CD4-positive, alpha-beta T cell treated with Interleukin-12 subunit alpha and Interleukin-12 subunit beta, for 1 hour (primary cell): ENCODE data around the gene SH3RF3.

Source experiments
- DNase-seq: peaks from one replicate; pipeline ENCODE4 v3.0.0-alpha.2; 2020

Gene SH3RF3

DNA sequence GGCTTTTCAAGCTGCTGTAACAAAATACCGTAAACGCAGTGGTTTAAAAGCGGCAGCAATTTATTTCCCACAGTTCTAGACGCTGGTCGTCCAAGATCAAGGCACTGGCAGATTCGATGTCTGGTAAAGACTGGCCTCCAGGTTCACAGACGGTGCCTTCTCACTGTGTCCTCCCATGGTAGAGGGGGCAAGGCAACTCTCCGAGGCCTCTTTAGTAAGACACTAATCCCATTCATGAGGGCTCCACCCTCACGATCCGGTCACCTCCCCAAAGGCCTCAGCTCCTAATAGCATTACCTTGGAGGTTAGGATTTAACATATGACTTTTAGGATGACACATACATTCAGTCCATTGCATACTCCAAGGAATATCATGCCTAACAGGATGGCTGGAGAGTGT, 117.2 kb downstream of the SH3RF3 start:
- DNase-seq: no peak

DNA sequence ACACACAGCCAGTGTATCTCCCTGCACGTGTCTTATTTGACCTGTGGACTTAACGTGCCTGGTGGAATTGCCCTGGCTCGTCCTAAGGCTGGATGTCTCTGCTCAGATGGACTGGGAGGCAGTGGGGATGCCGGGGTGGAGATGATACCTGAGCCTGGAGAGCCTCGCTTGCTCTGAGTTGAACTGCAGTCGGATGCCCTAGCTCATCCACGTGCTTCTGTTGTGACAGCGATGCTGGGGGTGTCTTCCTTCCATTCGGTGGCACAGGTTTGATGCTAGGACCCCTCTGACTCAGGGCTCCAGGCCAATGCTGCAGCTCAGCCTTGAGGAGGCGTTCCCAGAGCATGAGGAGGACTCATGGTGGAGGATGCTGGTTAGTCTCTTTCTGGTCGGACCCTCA, 117.6 kb downstream of the SH3RF3 start:
- DNase-seq: no peak

DNA sequence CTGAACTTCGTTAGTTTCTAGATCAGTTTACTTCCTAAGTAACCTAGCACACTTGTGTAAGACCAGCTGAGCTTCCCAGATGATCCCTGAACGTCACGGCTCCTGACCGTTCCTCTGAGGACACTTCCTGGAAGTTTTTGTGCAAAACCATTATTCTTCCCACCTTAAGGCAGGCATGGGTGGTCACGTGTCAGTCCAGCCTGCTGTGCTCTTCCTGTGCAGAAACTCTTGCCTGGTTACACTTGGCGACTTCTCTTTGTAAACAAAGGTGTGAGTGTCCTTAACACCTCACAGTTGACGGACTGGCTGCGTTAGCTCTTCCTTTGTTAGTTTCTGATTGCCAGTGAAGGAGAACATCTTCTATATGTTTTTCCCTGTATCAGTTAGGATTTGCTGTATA, 118.3 kb downstream of the SH3RF3 start:
- DNase-seq: no peak

GRCh38 chr2:109247812-109248211, 118.8 kb downstream of the SH3RF3 start:
- no peak for DNase-seq

GRCh38 chr2:109248590-109248989, 119.6 kb downstream of the SH3RF3 start:
- no peak for DNase-seq

DNA sequence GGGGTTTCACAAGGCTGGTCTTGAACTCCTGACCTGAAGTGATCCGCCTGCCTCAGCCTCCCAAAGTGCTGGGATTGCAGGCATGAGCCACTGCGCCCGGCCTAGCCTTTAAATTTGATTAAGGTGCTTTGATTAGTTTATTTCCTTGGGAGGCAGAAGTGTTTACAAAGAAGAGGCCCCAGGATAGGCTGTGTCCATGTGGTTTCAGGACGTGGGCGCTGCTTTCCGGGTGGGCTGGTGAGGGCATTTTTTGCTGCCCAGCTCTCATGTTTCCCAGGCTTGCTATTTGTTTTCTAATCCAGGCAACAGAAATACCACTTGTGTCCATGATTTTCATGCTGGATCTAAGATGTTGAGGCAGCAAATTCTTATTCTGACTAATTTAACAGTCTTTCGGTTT, 124.2 kb downstream of the SH3RF3 start:
- no peak for DNase-seq

- DNase-seq: no peak
Measured at GRCh38 chr2:109254174-109254904, 125.3 kb downstream of the SH3RF3 start.

GRCh38 chr2:109255654-109256053, 126.6 kb downstream of the SH3RF3 start:
- DNase-seq: no peak

DNA sequence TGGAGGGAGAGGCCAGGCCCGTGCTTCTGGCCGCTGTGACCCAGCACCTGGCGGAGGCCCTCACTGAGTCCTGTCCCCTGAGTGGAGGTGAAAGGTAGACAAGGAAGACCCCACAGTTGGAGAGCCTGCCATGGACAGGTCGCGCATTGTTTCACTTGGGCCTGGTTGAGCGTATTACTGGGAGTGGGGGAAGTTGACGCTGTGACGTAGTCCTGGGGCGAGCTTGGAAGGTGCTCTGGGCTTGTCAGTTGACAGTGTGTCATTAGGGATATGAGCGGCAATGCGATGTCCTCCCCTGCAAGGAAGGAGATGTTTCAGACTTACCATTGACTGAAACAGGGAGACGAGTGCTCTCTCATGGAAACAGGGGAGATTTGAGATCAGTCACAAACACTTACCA, 127.1 kb downstream of the SH3RF3 start:
- DNase-seq: no peak

DNA sequence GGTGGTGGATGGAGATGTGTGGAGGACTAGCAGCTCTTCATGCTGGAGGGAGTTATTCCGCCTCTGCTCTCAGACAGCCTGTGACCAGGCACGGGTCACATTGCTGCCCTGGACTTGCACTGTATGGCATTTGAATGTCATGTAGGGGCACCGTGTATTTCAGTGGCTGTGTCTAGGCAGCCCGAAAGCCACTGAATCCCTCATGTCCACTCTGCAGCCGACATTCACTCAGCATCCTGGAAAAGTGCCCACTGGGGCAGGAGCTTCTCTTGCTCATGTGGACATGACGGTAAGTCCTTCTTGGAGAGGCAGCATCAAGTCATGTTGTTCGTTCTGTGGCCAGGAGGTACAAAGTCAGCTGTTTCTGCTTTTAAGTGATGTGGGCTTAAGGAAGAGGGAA, 127.9 kb downstream of the SH3RF3 start:
- DNase-seq: no peak

DNA sequence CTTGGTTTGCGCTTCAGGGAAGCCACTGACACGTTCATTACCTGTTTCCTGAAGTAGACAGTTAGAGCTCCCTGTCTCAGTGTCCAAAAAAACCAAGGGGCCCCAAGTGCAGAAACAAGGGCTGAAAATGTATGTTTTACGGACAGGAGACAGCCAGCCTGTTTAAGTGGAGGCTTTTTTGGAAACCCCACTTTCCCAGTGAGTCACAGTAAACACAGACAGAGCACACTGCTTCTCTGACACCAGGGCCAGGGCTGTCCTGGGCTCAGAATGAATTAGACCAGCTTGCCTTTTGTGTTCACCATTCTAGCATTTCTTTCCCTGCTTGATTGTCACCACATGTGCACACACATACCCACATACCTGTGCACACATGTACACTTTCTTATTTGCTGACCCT, 128.6 kb downstream of the SH3RF3 start:
- no peak for DNase-seq

DNA sequence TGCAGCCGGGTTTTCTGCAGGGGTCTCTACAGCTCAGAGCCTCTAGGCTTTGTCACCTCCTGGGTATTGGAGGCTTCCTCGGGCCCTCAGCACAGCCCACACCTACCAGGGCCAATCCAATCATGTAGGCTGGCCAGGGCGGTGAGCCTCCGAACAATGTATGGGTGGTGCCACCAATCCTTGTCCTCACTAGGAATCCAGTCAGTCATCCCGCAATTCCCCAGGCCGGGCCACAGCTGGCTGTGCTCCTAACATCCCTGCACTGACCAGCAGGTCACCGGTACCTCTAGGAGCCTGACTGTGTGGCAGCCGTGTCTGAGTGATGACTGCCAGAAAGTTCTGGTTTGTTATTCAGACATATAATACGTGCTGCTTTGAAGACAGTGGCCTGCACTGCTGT, 129.4 kb downstream of the SH3RF3 start:
- DNase-seq: no peak

- DNase-seq: no peak
Measured at GRCh38 chr2:109258905-109259540, 130.0 kb downstream of the SH3RF3 start.

GRCh38 chr2:109259671-109260070, 130.7 kb downstream of the SH3RF3 start:
- DNase-seq: no peak

DNA sequence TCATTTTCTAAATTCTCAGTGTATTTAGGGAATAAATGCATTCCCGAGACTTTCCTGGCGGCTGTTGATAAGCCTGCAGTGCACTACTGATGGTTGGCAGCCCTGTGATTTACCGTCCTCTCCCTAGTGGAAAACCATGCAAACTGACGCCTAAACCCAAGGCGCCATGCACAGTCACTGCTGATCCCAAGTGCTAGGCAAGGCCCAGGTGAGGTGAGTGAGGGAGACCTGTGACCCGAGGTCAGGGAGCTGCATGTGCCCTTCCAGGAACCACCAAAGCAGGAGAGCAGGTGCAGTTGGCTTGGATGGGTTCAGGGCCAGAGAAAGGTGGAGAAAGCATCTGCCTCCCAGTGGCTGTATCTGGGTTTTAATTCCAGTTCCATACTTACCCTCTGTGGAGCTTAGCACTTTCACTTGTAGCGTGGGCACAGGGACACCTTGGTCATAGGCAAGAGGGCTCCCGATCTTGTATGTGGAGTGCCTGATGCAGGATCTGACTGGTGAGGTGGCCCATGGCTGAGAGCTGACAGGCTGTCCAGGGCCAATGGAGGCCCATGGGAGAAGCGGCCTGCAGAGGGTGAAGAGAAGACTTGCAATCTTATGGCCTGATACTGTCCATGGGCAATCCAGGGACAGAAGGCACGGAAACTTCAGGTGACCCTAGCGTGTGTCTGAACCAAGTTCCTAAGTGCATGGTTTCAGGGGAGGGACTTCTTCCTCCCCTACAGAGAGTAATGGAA, 131.3 kb downstream of the SH3RF3 start:
- DNase-seq: no peak

DNA sequence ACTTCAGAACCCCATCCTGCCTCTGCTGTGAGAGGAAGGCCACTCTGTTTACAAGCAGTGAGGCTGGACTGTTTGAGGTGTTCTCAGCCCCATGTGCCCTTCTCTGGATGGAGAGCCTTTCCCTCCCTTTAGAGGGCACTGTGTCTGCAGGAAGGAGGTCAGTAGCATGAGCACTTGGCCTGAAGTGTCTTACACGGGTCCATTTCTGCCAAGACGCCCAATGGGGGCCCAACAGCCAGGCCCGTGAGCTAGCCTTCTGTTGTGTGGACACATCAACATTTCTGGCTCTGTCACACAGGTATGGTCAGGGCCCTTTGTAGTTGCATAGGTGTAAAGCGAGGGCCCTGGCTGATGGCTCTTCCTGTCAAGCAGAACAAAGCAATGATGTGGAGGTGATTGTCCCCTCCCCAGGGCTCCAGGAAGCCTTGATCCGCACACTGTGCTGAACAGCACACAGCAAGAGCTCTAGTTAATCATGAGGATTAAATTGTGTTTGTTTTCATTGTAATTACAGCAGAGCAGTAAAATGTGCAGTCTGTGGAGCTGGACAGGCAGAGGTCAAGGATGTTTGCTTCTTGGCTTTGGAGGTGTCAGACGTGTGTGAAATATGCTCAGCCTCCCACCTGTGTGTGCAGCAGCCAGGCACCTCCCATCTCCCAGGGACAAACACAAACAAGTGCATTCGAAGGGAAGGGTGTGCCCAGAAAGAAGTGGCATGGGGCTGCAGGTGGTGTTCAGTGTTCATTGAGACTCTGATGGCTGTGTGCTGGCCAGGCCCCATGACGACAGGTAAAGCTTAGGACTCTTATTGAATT, 132.1 kb downstream of the SH3RF3 start:
- DNase-seq: no peak

DNA sequence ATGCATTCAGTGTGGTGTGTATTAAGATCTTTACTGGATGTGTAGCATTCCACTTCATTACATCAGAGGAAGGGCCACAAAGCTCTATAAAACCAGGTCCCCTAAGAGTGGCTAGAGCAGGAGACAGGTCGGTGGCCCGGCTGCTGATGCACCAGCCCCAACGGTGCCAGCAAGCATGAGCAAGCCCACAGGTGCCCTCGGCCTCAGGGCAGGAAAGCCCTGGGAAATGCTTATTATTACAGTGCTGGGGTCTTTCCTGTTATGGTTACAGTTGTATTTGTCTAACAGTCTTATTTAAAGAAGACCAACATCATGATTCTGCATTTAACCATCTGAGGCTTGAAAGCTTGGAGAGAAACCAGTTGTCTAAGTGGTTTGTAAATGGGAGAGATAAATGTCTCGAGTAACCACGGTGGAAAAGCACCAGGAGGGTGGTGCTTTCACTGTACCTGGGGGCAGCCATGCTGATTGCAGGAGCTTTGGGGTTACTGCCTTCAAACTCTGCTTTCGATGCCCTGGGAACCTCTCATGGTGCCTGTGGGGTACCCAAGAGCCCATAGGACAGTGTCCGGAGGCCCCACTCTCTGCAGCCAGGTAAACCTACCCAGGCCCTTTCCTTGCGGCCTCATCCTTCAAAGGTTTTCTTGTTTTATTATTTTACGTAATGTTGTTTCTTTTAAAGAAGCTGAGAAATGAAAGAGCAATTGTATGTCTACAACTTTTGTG, 133.1 kb downstream of the SH3RF3 start:
- no peak for DNase-seq

GRCh38 chr2:109264595-109265328, 135.8 kb downstream of the SH3RF3 start:
- no peak for DNase-seq

- DNase-seq: no peak
Measured at GRCh38 chr2:109265369-109265768, 136.4 kb downstream of the SH3RF3 start.

GRCh38 chr2:109265953-109266352, 136.9 kb downstream of the SH3RF3 start:
- DNase-seq: no peak

DNA sequence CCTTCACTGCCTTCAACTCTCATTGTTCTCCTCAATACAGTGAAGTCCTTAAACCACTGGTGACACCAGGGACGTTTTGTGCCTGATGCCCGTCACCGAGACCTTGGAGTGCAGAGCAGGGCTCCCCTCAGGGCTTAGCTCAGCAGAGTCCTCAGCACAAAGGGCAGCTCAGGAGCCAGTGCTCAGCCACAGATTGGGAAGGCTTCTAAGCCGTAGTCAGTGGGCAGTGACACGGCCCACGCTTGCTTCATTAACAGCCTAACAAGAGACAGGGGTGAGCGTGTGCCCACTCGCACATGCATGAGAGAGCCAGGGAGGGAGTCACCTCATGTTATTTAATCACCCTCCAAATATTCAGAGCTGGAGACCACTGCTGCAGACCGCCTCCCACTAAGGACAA, 137.5 kb downstream of the SH3RF3 start:
- DNase-seq: no peak
